ENCODE measurements around the gene C17orf75. TPM values are rescaled to one million over a fixed set of nuclear protein-coding genes. Genes with fewer than 3 reads are reported as not detected.
A peak's percentile ranks its signal among the peaks of the same experiment; 100 is the strongest.
"Not testable (repeated sequence)": the region's sequence is repeated elsewhere in the genome, so short reads cannot be mapped to it uniquely, and the experiment has no call there.

Gene C17orf75
- total and polyA plus RNA-seq, 2 of the 4 experiments (the other 2 are of a cell fraction), result 11.5 to 16.1 TPM

DNA sequence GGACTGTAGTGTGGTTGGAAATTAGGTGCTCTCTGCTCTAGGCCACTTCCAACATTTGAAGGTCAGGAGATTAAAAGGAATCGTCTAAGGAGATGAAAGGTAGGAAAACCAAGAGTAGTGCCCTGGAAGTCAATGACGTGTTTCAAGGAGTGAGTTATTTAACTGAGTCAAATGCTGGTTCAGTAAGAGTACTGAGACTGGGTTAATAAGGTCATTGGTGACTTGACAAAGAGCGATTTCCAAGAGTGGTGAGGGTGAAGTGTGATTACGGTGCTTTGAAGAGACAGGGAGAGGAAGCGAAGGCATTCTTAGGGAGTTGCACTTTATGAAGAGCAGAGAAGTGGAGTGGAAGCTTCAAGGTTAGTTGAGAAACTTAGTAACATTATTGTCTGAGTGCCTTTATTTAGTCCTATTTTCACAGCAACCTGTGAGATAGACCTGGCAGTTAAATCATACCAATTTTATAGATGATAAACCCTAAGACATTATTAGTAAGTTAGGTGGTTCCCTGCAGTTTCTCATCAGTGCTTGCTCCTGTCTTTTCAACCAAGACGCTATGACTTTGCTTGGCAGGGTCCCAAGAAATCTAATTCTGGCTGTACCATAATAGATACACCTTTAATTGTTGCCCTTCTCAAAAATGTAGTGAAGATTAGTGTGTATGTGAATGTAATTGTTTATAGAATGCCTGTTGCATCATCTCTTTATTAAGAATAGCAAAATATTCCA lies 13.8 kb upstream of the C17orf75 start:
- H3K14ac ChIP-seq (replicated peaks; ENCODE audit: low read depth, low read length), result peak overlapping the region; percentile 36; the same call in 1 of the 2 replicates
- H3K18ac ChIP-seq (ENCODE audit: low read depth, low read length), result no peak overlapping the region
- no peak overlapping the region for H4K8ac ChIP-seq (ENCODE audit: low read depth in 2 of 2, low read length in 2 of 2)
- no peak overlapping the region for H2BK120ac ChIP-seq (ENCODE audit: low read depth, low read length)
- peak overlapping the region; percentile 76; the same call in 1 of the 2 replicates for H3K23ac ChIP-seq (ENCODE audit: low read depth, low read length)
- TF ChIP-seq NFE2L2 (IDR thresholded peaks at IDR 0.05; ENCODE audit: low read depth, low read length) (no peak), CEBPB (IDR thresholded peaks at IDR 0.05; ENCODE audit: low read depth, low read length) (peak; percentile 44)
- peaks cover 96% of the 10 kb centered on the region for H4K20me1 ChIP-seq (ENCODE audit: insufficient read depth, low read length)
- no peaks in the 10 kb centered on the region for H3K27me3 ChIP-seq (ENCODE audit: control insufficient read depth, insufficient read depth, low read length)
- no peak for DNase-seq
- H2AK5ac ChIP-seq (ENCODE audit: low read depth, low read length), result no peak overlapping the region
- H3K27ac ChIP-seq (ENCODE audit: insufficient read depth, low read length), result no peak overlapping the region
- no peak overlapping the region for H2BK15ac ChIP-seq (ENCODE audit: low read depth, low read length)
- H3K79me1 ChIP-seq (ENCODE audit: low read depth in 1 of 2, low read length in 2 of 2), result peaks cover 10 to 53% of the 10 kb centered on the region in 2 experiments
- peaks cover 6% of the 10 kb centered on the region for H3K4me1 ChIP-seq (ENCODE audit: control insufficient read depth, insufficient read depth, low read length)
- H2BK5ac ChIP-seq (ENCODE audit: low read depth, low read length, poor library complexity, severe bottlenecking), result no peak overlapping the region
- no peak overlapping the region for H3K9ac ChIP-seq (ENCODE audit: low read depth, low read length)
- peak overlapping the region; percentile 28 for H3K4me2 ChIP-seq (ENCODE audit: low read depth, low read length)
- POLR2A ChIA-PET (ENCODE audit: unreplicated experiment), result no interaction called here
- H3K4me3 ChIP-seq (ENCODE audit: insufficient read depth, low read depth, low read length), result no peak overlapping the region
- no peak overlapping the region for H2AFZ ChIP-seq (replicated peaks; ENCODE audit: low read length, poor library complexity)
- no peak overlapping the region for H3K56ac ChIP-seq (ENCODE audit: extremely low read depth, insufficient read depth, low read length)
- in situ Hi-C loops (cut with MboI; ENCODE audit: low sequenced_read_pairs), result no loop called here
- intact Hi-C loops (cut with micrococcal nuclease), result no loop called here
- dilution Hi-C loops (cut with HindIII; ENCODE audit: low sequenced_read_pairs, unreplicated experiment), result no loop called here
- H3K9me1 ChIP-seq (ENCODE audit: insufficient read depth, low read length), result peaks cover 12% of the 10 kb centered on the region; the same call in 1 of the 2 replicates
- H3K9me3 ChIP-seq (ENCODE audit: control insufficient read depth, insufficient read depth, low read length), result no peaks in the 10 kb centered on the region
- no peak overlapping the region for H2AK9ac ChIP-seq (replicated peaks; ENCODE audit: low read depth, low read length, poor library complexity)
- no TSS peak for BruUV-seq (replicated peaks)
- CTCF ChIA-PET, result no interaction called here
- H4K5ac ChIP-seq (ENCODE audit: low read depth, low read length), result no peak overlapping the region
- H3K4ac ChIP-seq (ENCODE audit: low read depth, low read length), result no peak overlapping the region
- H3K36me3 ChIP-seq (ENCODE audit: control insufficient read depth, insufficient read depth, low read length), result peaks cover 47% of the 10 kb centered on the region
- no peak overlapping the region for H4K91ac ChIP-seq (ENCODE audit: insufficient read depth, low read depth, low read length)
- no peak overlapping the region for H2BK20ac ChIP-seq (ENCODE audit: low read depth, low read length)
- ATAC-seq (ENCODE audit: low read depth), result no peak
- WGBS, 2 experiments (ENCODE audit: extremely low coverage in 2 of 2, insufficient read length in 1 of 2), result 82% methylated on average over 3 of the region's 6 CpGs; no CpG with 5 or more reads in 1 of the 2 experiments

DNA sequence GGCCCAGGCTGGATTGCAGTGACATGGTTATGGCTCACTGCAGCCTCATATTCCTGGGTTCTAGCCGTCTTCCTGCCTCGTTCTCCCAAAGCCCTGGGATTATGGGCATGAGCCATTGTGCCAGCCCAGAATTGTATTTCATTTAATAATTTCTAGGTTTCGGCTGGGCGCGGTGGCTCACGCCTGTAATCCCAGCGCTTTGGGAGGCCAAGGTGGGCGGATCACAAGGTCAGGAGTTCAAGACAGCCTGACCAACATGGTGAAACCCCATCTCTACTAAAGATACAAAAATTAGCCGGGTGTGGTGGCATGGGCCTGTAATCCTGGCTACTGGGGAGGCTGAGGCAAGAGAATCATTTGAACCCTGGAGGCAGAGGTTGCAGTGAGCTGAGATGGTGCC lies 10.8 kb upstream of the C17orf75 start:
- Histone ChIP-seq H3K79me1 (ENCODE audit: low read depth in 1 of 2, low read length in 2 of 2) (peaks cover 8 to 44% of the 10 kb centered on the region in 2 experiments), H4K20me1 (ENCODE audit: insufficient read depth, low read length) (peaks cover 75% of the 10 kb centered on the region), H3K4me2 (ENCODE audit: low read depth, low read length) (peak overlapping the region; percentile 79), H3K36me3 (ENCODE audit: control insufficient read depth, insufficient read depth, low read length) (peaks cover 27% of the 10 kb centered on the region), H3K23ac (ENCODE audit: low read depth, low read length) (peak overlapping the region; percentile 64; the same call in 1 of the 2 replicates), H3K9me1 (ENCODE audit: insufficient read depth, low read length) (peaks cover 10% of the 10 kb centered on the region; the same call in 1 of the 2 replicates)
- DNase-seq; POLR2A ChIA-PET (ENCODE audit: unreplicated experiment); H2BK20ac ChIP-seq (ENCODE audit: low read depth, low read length); H4K91ac ChIP-seq (ENCODE audit: insufficient read depth, low read depth, low read length); H3K18ac ChIP-seq (ENCODE audit: low read depth, low read length); H3K27me3 ChIP-seq (ENCODE audit: control insufficient read depth, insufficient read depth, low read length); H2AK5ac ChIP-seq (ENCODE audit: low read depth, low read length); H4K8ac ChIP-seq (ENCODE audit: low read depth in 2 of 2, low read length in 2 of 2); H3K4ac ChIP-seq (ENCODE audit: low read depth, low read length); CTCF ChIA-PET; ATAC-seq (ENCODE audit: low read depth); H2BK15ac ChIP-seq (ENCODE audit: low read depth, low read length); H2BK120ac ChIP-seq (ENCODE audit: low read depth, low read length); H4K5ac ChIP-seq (ENCODE audit: low read depth, low read length); dilution Hi-C loops (cut with HindIII; ENCODE audit: low sequenced_read_pairs, unreplicated experiment); in situ Hi-C loops (cut with MboI; ENCODE audit: low sequenced_read_pairs); H3K56ac ChIP-seq (ENCODE audit: extremely low read depth, insufficient read depth, low read length); intact Hi-C loops (cut with micrococcal nuclease); H3K14ac ChIP-seq (replicated peaks; ENCODE audit: low read depth, low read length); H2AFZ ChIP-seq (replicated peaks; ENCODE audit: low read length, poor library complexity); H3K4me3 ChIP-seq (ENCODE audit: insufficient read depth, low read depth, low read length); H2BK5ac ChIP-seq (ENCODE audit: low read depth, low read length, poor library complexity, severe bottlenecking); BruUV-seq (replicated peaks); H3K27ac ChIP-seq (ENCODE audit: insufficient read depth, low read length); H3K9me3 ChIP-seq (ENCODE audit: control insufficient read depth, insufficient read depth, low read length); H2AK9ac ChIP-seq (replicated peaks; ENCODE audit: low read depth, low read length, poor library complexity); H3K9ac ChIP-seq (ENCODE audit: low read depth, low read length); H3K4me1 ChIP-seq (ENCODE audit: control insufficient read depth, insufficient read depth, low read length): not testable (repeated sequence)
- 92% methylated on average over 2 of the region's 9 CpGs; no CpG with 5 or more reads in 1 of the 2 experiments for WGBS, 2 experiments (ENCODE audit: extremely low coverage in 2 of 2, insufficient read length in 1 of 2)
